Stimulated activated CD8-positive, alpha-beta memory T cell treated with anti-CD3 and anti-CD28 coated beads, Interleukin-7, amount 100 ng/mL, for 4 hours (primary cell): ENCODE results near the gene SLIT1.

Source experiments
- DNase-seq, 2 donors: peaks; one replicate each; pipeline ENCODE4 v3.0.0-alpha.2; 2020; ENCODE audit warnings: low read depth in 2 of 2

Gene SLIT1

DNA sequence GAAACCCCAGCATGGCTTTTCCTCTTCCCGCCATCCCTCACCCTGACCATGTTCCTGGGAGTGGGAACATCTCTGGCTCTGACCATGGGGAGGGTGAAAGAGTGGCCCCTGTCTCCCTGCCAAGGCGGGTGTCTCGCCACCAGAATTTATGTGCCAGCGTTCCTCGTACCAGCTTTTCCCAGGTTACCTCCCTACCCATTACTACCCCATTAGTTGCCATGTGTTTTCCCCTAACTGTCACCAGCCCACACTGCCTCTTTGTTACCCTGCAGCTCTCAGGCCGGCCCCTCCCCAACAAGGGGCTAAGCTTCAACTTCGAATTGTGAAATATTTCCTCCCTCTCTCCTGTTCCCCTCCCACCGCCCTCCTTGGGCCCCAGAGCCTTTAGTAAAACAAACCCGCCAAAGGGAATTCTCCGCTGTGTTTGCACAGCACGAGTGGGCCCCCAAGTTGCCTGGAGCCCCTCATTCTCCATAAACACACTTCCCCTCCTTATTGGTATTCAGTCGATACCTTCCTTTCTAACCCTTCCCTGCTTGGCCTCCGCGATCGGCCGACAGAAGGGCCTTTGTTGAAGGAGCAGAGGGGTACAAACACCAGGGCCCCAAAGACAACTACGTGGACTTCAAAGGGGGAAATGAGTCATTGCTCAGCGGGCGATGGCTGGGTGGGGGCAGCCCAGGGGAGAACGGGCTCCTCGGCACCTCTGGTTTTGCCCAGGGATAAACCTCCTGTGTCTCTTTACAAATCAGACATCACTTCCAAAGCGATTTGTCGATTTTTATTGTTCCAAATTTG is 45.5 kb downstream of the SLIT1 start:
- DNase-seq: no peak

DNA sequence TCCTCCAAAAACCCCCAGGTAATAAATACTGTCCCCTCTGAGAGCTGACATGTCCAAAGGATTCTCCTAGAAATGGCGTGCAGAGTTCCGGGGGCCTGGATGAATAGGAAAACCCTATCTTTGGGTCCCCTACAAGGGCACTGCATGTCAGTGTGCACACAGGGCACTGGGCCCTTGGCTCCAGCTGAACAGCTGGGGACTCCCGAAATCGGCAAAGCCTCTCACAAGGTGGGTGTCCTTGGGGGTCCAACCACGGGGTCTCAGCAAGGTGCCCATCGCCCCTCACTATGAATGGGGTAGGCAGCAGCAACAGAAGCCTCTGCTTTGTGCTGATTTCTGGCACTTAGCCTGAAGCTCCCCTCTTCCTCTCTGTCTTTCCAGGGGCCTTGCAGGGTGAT is 46.1 kb downstream of the SLIT1 start:
- no peak for DNase-seq

DNA sequence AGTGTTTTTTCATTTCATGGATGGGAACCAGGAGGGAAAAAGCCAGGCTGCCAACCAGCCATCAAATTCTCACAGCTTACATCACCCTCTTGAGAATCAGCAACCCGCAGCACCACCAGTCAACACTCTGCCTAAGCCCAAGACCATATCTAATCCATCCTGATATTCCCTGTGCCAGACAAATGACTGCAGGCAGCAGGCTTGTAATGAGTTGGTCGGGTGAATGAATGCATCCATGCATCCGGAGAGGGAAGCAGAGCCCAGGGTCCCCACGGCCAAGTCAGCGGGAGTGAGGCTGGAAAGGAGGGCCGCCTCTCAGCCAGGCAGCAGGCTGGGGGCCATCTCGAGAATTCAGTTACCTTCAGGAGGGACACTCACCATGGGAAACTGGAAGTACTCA is 46.9 kb downstream of the SLIT1 start:
- no peak for DNase-seq

DNA sequence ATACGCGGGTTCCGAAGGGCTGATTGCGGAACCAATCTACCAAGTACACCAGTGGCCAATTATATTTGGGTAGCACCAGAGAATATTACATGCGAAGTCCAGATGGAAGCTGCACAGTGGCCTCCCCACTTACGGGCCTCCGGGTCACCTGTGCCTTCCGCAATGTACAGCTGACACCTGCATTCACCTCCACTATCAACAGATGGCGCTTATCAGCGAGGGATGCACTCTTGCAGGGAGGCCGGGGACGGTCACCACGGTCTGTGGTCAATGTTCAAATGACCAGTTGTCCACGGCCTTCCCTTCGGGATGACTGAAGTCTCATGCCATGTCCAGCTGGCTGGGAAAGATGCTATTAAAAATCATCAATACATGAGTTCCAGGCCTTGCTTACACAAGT is 47.6 kb downstream of the SLIT1 start:
- DNase-seq: no peak

DNA sequence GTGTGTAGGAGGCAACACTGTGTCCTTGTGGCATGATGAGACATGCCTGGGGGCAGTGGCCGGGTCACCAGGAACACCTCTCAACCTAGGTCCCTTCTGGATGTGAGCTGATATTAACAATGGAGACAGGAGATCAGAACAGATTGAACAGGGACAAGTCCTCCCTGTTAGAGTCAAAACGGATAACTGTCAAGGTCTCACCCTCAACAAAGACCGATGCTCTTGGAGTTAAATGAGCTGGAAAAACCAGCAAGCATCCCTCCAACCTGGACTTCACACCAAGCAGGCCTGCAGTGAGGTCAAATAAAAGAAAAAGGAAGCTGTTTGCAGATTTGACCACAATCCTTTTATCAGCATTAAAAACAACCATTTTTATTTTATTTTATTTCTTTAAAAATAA is 49.0 kb downstream of the SLIT1 start:
- DNase-seq: no peak

DNA sequence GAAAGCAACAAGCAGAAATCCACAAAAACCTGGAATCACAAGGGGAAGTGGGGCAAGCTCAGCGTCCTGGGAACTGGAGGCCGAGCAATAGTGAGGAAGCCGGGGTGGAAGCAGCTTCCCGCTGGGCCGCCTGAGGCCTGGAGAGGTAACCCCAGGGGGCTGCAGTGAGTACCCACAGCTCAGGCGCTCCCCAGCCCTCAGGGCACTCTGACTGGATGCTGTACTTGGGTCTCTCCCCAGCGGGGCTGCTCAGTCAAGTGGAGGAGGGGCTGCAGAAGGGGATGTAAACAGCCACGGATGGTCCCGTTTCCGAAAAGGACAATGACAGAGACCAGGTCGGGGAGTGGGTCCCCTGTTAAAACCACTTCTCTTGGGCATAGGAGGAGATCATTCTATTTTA is 50.3 kb downstream of the SLIT1 start:
- DNase-seq: no peak

DNA sequence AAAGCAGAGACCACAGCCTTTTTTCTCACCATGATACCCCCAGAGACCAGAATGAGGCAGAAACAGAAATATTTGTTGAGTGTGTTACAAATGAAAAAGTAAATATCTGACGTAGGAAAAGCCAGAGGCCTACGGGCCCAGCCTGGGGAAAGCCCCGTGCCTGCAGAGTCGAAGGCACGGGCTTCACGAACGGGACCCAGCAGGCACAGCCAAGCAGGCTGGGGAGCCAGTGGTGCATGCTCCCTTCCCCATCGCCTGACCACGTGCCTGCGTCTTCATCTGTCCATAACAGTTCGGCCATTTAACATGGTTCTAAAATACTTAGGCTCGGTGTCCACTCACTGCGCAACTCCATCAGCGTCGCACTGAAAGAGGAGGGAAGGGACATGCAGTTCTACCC is 50.8 kb downstream of the SLIT1 start:
- DNase-seq: no peak

DNA sequence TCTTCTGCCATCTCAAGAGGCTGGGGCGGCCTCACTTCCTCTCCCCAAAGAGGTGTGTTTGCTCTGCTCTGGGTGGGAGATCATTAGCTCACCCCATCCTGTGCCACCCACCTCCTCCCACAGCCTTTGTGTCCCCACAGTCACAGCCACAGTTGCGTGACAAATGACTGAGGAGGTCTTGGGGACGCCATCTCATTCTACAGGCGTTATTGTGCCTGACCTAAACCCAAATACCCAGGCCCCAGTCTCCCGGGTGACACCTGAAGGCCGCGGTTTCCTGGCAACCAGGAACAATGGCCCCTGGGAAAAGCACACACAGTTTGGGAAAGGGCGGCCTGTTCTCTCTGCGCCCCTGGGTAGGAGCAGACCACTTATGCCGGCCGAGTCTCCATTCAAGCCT is 51.6 kb downstream of the SLIT1 start:
- DNase-seq: no peak

DNA sequence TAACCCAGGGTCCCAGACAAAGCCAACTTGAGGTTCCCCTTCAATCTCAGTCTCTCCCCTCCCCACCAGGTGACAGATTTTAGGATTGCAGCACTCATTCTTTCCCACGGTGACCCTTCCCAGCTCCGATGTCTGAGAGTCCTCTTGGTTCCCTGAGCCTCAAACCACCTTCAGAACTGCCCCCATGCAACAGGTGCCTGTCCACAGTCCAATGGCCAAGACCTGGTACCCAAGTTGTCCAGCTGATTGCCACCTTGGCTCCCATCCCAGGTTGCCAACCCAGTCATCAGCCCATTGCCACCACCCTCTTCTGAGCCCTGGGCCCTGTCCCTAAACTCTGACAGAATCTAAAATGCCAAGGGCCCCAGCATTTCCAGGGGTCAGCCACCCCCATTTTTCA is 53.5 kb downstream of the SLIT1 start:
- no peak for DNase-seq

DNA sequence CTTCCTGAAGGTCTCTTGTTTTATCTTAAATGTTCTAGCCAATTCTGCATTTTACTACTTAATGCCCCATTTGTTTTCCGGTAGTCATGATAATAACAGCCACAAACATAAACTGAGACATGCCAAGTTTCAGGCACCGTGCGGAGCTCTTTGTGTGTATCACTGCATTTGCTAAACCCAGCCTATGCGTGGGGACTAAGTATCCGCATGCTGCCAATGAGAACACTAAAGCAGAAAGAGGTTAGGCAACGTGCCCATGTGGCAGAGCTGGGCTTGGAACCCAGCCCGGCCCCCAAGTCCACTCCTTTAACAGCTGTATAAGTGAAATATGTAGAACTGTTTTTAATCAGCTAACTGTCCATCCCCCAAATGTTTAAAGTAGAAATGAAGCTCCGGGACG is 54.1 kb downstream of the SLIT1 start:
- no peak for DNase-seq

DNA sequence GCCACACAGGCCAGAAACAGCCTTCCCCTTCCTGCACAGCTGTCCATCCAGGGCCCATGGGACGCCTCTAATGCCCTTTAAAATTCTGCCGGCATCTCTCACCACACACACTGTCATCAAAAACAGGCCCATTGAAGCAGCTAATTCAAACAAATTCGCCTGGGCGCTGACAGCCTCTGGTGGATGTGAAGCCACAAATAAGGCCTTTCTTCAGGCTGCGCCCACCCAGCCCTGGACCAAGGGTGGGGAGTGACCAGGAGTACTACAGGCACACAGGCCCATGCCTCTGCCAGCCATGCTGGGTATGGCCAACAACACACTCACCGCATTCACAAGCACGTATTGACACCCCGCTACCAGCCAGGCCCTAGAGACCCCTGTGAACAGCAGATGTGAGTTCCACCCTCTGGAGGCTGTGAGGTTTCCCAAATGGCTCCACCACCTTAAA is 54.6 kb downstream of the SLIT1 start:
- no peak for DNase-seq

DNA sequence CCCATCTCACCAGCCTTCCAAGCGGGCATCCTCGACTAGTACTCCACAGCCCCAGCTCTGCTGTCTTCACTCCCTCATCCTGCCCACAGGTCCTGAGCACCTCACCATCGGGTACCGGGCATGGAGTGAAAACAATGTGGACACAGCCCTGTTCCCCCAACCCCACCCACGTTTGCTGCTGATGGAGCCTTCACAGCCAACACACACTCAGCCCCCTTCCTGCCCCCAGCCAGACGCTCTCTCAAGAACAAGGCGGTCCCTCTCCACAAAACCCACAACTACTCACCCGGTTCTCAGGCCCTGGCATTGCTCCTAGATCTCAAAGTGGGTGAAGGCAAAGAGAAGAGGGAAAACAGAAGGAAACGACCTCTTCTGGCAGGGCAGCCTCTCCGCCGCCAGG is 56.1 kb downstream of the SLIT1 start:
- DNase-seq: no peak

DNA sequence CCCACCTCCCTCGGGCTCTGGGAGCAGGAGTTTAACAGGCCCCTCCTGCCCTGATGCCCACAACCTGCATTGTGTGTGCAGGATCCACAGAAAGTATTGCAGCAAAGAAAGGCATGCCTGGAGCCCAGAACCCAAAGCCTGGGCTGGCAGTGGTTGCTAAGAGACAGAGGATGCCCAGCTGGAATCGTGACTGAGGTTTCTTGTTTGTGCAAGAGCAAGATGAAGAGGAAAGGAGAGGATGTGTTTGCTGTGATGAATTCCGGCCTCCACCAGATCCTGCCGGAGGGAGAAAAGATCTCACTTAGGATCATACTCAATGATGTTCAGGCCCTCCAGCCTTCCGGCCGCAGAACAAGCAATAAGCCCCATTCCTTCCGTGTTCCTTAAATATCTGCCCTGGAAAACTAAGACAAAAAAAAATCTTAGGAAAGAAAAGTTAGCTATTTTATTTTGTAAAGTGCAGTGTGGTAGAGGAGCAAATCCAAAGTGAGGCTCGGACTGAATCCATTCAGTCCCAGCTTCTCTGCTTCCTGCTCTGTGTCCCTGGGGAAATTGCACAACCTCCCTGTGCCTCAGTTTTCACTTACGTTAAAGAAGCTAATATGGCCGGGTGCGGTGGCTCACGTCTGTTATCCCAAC is 57.1 kb downstream of the SLIT1 start:
- DNase-seq: no peak

DNA sequence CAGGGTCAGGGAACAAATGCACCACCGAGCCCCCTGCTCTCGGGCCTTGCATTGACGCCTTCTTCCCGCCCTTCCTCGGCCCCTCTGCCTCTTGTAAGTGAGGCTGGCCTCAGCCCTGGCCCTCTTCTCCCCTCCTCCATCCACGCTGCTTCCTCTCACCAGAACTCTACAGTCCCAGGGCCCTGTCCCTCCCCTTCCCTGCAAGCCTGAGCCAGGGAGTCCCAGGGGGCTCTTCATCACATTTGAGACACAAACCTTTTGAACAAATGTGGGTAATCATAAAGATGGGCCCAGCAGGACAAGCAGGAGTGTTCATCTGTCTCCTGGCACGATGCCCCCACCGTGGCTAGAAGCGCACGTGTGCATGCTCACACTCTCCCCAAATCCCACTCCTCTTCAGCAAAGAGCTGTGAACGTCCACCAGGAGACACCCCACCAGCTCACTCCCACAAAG is 57.7 kb downstream of the SLIT1 start:
- no peak for DNase-seq

DNA sequence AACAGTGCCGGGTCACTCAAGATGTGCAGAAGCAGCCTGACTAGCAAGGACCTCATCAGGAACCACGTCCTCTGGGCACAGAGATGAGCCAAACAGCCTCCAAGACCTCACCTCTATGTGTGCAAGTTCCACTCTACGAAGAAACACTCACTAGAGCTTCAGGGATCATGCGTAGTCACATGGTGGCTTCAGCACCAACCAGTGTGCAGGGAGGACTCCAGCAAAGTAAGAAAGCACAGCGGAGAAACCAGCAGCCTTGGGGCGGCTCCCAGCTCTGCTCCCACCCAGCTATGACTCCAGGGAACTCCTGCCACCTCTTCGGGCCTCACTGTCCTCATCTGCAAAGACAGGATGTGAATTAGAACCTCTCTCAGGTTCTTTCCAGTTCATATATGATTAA is 58.2 kb downstream of the SLIT1 start:
- DNase-seq: no peak

DNA sequence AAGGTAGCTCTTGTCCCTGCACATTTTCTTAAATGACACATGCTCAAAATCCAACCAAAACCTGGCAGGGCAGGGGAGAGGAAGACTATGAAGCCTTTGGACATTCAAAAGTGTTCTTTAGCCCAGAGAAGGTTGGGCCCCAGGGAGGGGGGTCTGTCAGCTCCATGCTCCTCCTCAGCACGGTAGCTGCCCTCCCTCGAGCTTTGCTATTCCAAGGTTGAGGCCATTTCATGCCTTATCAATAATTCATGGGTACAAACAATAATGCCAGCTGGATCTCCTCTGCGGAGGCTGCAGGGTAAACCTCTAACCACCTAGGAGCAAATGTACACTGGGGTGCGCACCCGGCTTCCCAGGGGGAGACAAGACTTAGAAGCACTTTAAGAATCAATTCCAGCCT is 61.5 kb downstream of the SLIT1 start:
- DNase-seq: no peak

DNA sequence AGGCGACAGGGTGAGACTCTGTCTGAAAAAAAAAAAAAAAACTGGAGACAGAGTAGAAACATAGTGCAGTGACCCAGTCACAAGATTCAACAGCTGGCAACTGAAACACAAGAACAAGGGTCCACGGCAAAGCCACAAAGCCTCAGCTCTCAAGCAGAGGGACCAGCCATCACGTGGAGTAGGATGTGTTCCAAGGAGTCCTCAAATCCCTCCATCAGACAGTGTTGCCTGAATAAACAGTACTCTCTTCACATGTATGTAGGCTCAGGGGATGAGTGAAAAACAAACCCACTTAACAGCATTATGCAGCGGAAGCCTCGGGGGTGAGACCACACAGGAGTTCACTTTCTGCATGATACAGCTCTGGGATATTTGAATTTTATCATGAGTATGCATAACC is 62.0 kb downstream of the SLIT1 start:
- no peak for DNase-seq

DNA sequence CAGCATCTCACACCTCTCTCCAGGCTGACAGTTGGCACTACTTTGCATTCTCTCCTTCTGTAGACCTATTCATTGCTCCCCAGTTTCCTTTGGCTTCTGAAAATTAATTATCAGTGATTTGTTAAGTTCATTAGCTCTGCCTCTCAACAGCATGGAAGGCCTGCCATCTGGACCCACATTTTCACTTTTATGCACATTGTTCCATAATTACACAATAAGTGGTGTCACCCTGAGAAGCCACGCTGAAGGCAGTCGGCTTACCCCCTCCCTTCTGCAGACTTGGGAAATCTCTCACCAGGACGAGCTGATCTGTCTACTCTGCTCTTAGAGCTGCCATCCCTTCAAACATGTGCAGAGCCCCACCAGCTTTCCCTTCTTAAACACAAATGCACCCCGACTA is 64.7 kb downstream of the SLIT1 start:
- DNase-seq: no peak

DNA sequence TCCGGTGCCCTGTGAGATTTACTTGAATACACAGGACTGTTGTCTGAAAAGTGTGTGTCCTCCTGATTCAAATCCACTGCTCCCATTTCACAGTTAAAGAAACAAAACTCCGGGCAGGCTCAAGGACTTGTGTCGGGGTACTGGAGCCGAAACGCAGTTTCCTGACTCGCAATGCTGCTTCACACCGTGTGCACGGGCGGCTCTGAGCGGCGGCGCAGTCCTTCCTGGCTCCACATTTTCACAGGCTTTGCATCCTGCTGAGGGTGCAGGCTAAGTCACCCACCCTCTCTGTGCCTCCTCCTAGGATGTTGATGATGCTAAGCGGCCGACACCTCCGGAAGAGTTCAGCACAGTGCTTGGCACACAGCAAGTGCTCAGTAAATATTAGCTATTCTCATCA is 65.4 kb downstream of the SLIT1 start:
- no peak for DNase-seq

DNA sequence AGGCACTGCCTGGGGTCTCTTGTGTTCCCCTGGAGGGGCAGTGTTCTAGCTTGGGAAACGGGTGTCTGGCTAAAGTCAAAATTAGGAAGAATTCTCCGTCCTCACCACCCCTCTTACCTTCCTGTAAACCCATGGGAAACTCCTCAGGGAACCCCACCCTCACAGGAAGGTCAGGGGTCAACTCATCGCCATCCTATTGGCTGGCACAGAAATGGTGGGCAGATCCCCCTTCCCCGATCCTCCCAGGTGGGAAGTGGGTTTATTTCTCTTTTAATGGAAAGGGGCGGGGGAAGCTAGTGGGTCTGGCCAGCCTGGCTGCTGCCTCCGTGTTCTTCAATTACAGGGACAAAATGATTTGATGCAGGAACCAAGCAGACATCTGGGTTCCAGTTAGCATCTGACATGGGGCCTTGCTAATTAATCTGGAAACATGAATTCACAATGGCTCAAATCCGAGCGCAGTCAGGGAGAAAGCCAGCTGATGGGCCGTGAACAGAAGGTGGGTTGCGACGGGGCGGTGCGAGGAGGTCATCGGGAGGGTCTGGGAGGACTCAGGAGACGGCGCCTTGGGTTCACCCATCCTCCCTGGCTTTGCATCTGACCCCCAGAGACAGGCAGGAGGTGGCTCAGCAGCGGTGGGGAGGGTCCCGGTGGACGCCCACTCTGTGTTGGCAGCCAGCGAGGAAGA is 66.6 kb downstream of the SLIT1 start:
- no peak for DNase-seq

DNA sequence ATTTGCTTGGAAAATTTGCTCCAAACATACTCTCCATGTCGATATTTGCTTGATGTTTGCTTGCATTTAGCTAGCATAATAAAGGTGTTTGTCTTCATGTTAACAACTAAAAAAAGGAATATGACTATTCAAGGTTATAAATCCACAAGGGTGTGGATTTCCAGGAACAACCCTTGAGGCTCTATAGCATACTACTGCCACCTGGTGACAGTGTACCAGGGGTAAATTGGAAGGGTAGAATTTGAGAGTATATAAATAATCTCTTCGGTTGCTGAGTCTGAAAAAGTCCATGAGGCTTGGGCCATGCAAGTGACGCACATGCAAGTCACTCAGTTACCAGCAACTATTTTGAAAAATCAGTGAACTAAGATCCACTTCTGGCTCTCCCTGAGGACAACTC is 68.4 kb downstream of the SLIT1 start:
- DNase-seq: no peak

DNA sequence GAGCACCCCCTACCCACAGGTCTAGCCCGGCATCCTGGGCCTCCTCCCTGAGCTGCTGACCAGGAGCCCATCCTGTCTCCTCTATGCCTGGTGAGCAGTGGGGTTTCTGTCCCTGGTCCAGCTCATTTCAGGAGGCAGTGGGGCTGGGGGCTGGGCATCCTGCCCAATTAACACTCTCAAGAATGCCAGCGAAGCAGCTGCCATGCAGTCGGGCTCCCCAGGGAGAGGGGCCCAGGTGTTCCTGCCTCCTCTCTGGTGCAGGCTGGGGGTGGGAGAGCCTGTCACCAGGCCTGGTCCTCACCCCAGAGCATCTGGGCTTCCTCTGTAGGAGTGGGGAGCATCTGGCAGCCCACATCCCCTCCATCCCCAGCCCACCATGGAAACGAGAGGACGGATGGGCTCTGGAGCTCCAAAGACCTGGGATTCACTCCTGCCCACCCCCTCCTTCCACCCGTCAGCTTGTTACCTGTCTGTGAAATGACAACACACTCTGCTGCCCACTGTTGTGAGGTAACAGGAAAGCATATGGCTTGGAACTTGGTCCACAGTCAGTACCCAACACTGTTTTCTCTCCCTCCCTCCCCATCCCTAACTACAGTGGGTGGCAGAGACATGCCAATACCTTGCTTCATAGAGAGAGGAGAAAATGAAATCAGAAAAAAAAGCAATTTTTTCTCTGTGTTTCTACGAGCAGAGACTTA is 69.1 kb downstream of the SLIT1 start:
- no peak for DNase-seq
